ENCODE data around the gene LRP6. TPM values are rescaled to one million over a fixed set of nuclear protein-coding genes. Genes with fewer than 3 reads are reported as not detected.

The LRP6 gene
- total and polyA plus RNA-seq, 2 of the 13 experiments (the other 11 are each of a cell fraction or from before 2014, with no cell fraction given): 33.8 to 42.0 TPM

DNA sequence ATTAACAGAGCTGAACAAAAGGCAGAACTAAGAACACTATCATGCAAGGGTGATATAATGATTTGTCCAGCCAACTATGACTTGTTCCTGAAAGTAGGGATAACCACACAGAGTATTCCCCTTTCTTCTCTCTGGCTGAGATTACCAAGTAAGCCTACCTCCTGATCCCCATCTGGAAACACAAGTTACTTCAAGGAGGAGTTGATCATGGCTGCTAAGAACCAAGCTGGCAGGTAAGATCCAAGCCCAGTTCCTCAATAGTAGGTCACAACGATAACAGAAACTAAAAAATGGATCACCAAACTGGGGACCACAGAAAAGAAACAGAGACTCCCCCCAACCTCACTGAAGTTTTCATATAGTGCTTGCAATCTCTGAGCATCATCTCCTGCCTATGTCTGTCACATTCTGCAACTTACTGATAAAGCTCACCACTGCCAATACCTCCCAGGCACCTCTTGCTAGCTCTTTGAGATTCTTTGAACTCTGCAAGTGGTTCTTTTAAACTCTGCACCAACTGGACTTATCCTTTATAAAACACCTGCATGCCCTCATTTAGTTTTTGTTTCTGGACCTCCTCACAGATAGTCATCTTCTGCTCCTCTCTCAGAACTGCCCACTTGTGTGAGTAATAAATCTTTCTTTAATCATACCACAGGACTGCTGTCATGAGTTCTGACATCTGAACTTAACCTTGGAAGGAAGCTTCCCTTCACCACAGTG lies 76.6 kb downstream of the LRP6 start:
- Histone ChIP-seq H3K27ac (ENCODE audit: extremely low read length, insufficient read depth, low read length) (no peak overlapping the region), H4K20me1 (ENCODE audit: insufficient read depth, low read length) (peaks cover 3% of the 10 kb centered on the region; the same call in 1 of the 2 replicates), H3K27me3 (ENCODE audit: control insufficient read depth in 1 of 2, insufficient read depth in 2 of 2, low read length in 2 of 2) (no peaks in the 10 kb centered on the region), H3K9me3 (ENCODE audit: low read length) (no peaks in the 10 kb centered on the region), H3K9ac (ENCODE audit: insufficient read depth, low read depth, low read length) (no peak overlapping the region), H3K79me2 (ENCODE audit: insufficient read depth, low read length) (peaks cover 59% of the 10 kb centered on the region), H2AFZ (ENCODE audit: low read length) (no peak overlapping the region), H3K4me2 (ENCODE audit: low read depth, low read length) (no peak overlapping the region), H3K36me3 (replicated peaks in 1 of 2; ENCODE audit: control insufficient read depth in 1 of 2, insufficient read depth in 2 of 2, low read length in 2 of 2) (peaks cover 4 to 24% of the 10 kb centered on the region in 2 experiments; a peak in 4 of 5 replicates), H3K4me1 (ENCODE audit: insufficient read depth, low read length) (peaks cover 21% of the 10 kb centered on the region), H3K4me3 (replicated peaks in 1 of 3; ENCODE audit: insufficient read depth in 1 of 3, low read depth in 2 of 3, low read length in 3 of 3) (no peak overlapping the region)
- TF ChIP-seq THAP8 (CRISPR knock-in tag; IDR thresholded peaks at IDR 0.05; ENCODE audit: borderline replicate concordance): no peak
- TF ChIP-seq ZSCAN30 (CRISPR knock-in tag; IDR thresholded peaks at IDR 0.05): no peak
- TF ChIP-seq NR2F2 (IDR thresholded peaks at IDR 0.05; ENCODE audit: borderline replicate concordance, low read depth): no peak
- TF ChIP-seq WIZ (CRISPR knock-in tag; IDR thresholded peaks at IDR 0.05): no peak
- no TSS peak for BruUV-seq (replicated peaks)
- no peak for DNase-seq (ENCODE audit: low spot score)
- ATAC-seq: no peak
- WGBS (ENCODE audit: low lambda C conversion rate): 100% methylated on average over 1 of the region's 1 CpG
- no peak for FAIRE-seq
- POLR2A ChIA-PET: no interaction called here
- CTCF ChIA-PET (ENCODE audit: low intra/inter-chr PET ratio, low total read pairs): no interaction called here
- intact Hi-C loops (cut with micrococcal nuclease; ENCODE audit: unreplicated experiment): no loop called here
- in situ Hi-C loops (cut with HindIII; ENCODE audit: extremely low pct_ligation_motif_present, low pct_unique_long_range_greater_than_20kb): no loop called here

- intact Hi-C loops (cut with micrococcal nuclease; ENCODE audit: unreplicated experiment): loop anchor here (5.0 kb wide), 1 partner anchor 448 kb away; no protein-coding TSS in a partner anchor
- Histone ChIP-seq H3K4me2 (ENCODE audit: low read depth, low read length) (no peak overlapping the region), H4K20me1 (ENCODE audit: insufficient read depth, low read length) (peaks cover 3% of the 10 kb centered on the region; the same call in 1 of the 2 replicates), H3K36me3 (replicated peaks in 1 of 2; ENCODE audit: control insufficient read depth in 1 of 2, insufficient read depth in 2 of 2, low read length in 2 of 2) (peaks cover 10 to 48% of the 10 kb centered on the region in 2 experiments), H3K27me3 (ENCODE audit: control insufficient read depth in 1 of 2, insufficient read depth in 2 of 2, low read length in 2 of 2) (no peaks in the 10 kb centered on the region), H3K9me3 (ENCODE audit: low read length) (no peaks in the 10 kb centered on the region), H3K4me3 (replicated peaks in 1 of 3; ENCODE audit: insufficient read depth in 1 of 3, low read depth in 2 of 3, low read length in 3 of 3) (no peak overlapping the region), H3K4me1 (ENCODE audit: insufficient read depth, low read length) (0 out of 2 replicates have a peak, but pooled peaks cover 5% of the 10 kb centered on the region), H3K9ac (ENCODE audit: insufficient read depth, low read depth, low read length) (no peak overlapping the region), H3K79me2 (ENCODE audit: insufficient read depth, low read length) (peaks cover 27% of the 10 kb centered on the region), H3K27ac (ENCODE audit: extremely low read length, insufficient read depth, low read length) (no peak overlapping the region), H2AFZ (ENCODE audit: low read length) (no peak overlapping the region)
- ATAC-seq (no peak), FAIRE-seq (no peak), DNase-seq (ENCODE audit: low spot score) (no peak)
- TF ChIP-seq TGIF2 (CRISPR knock-in tag; IDR thresholded peaks at IDR 0.05): no peak
- TF ChIP-seq KDM2A (CRISPR knock-in tag; IDR thresholded peaks at IDR 0.05; ENCODE audit: borderline replicate concordance, low read depth): no peak
- no peak for TF ChIP-seq NAIF1 (CRISPR knock-in tag; IDR thresholded peaks at IDR 0.05; ENCODE audit: borderline replicate concordance)
- TF ChIP-seq, protein P1, sequence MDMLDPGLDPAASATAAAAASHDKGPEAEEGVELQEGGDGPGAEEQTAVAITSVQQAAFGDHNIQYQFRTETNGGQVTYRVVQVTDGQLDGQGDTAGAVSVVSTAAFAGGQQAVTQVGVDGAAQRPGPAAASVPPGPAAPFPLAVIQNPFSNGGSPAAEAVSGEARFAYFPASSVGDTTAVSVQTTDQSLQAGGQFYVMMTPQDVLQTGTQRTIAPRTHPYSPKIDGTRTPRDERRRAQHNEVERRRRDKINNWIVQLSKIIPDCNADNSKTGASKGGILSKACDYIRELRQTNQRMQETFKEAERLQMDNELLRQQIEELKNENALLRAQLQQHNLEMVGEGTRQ (IDR thresholded peaks at IDR 0.05; ENCODE audit: low read depth, low read length): no peak
- TF ChIP-seq, protein P1 (CRISPR knock-in tag; IDR thresholded peaks at IDR 0.05; ENCODE audit: borderline replicate concordance): no peak
- TF ChIP-seq ZNF652 (CRISPR knock-in tag; IDR thresholded peaks at IDR 0.05; ENCODE audit: borderline replicate concordance, low read depth): no peak
- TF ChIP-seq SMC3 (IDR thresholded peaks at IDR 0.05; ENCODE audit: low read length): no peak
- no peak for TF ChIP-seq ZNF761 (CRISPR knock-in tag; conservative IDR thresholded peaks at IDR 0.05)
- TF ChIP-seq KMT2A (CRISPR knock-in tag; IDR thresholded peaks at IDR 0.05): no peak
- no peak for TF ChIP-seq ZFP36L1 (CRISPR knock-in tag; IDR thresholded peaks at IDR 0.05)
- no peak for TF ChIP-seq SIX4 (CRISPR knock-in tag; IDR thresholded peaks at IDR 0.05)
- no peak for TF ChIP-seq MAF1 (CRISPR knock-in tag; IDR thresholded peaks at IDR 0.05; ENCODE audit: borderline replicate concordance)
- no peak for TF ChIP-seq ZNF317 (CRISPR knock-in tag; IDR thresholded peaks at IDR 0.05)
- CTCF ChIA-PET (ENCODE audit: low intra/inter-chr PET ratio, low total read pairs): no interaction called here
- POLR2A ChIA-PET: no interaction called here
- in situ Hi-C loops (cut with HindIII; ENCODE audit: extremely low pct_ligation_motif_present, low pct_unique_long_range_greater_than_20kb): no loop called here
- 98% methylated on average over 2 of the region's 2 CpGs for WGBS (ENCODE audit: low lambda C conversion rate)
- BruUV-seq (replicated peaks): no TSS peak
These were observed 81.4 kb downstream of the LRP6 start for GRCh38 chr12:12185414-12185813.

Measured in HepG2 (cell line).